Stimulated activated naive B cell treated with anti-CD40 and anti-IgM and Interleukin-4, amounts not matched to agents 10 μg/mL and 1 μg/mL and 100 μg/mL, for 72 hours (primary cell): ENCODE measurements around the gene HOXD10.
A peak's percentile ranks its signal among the peaks of the same experiment; 100 is the strongest.

ENCODE experiments used
- ATAC-seq, 2 donors: fragments of 150-1000 bp; cut with Tn5 transposase; replicated peaks; 2 replicates each; pipeline ENCODE4 v1.10.0; 2021; ENCODE audit warnings: moderate library complexity in 1 of 2
- DNase-seq: peaks from one replicate; pipeline ENCODE4 v3.0.0; 2021
- H3K27ac Mint-ChIP-seq: one replicate; pipeline ENCODE4 v1.8.0; 2022; ENCODE audit warnings: mild to moderate bottlenecking, mixed read lengths
- H3K27me3 Mint-ChIP-seq, 2 donors: one replicate each; pipeline ENCODE4 v1.8.0; 2022; ENCODE audit warnings: mixed read lengths in 2 of 2
- H3K36me3 Mint-ChIP-seq, 2 donors: one replicate each; pipeline ENCODE4 v1.8.0; 2022; ENCODE audit warnings: mixed read lengths in 2 of 2, mild to moderate bottlenecking in 1 of 2
- H3K4me1 Mint-ChIP-seq, 2 donors: one replicate each; pipeline ENCODE4 v1.8.0; 2022; ENCODE audit warnings: mixed read lengths in 2 of 2, mild to moderate bottlenecking in 1 of 2
- H3K4me3 Mint-ChIP-seq, 2 donors: one replicate each; pipeline ENCODE4 v1.8.0; 2022; ENCODE audit warnings: mild to moderate bottlenecking in 2 of 2, mixed read lengths in 2 of 2, moderate library complexity in 1 of 2
- H3K9me3 Mint-ChIP-seq, 2 donors: one replicate each; pipeline ENCODE4 v1.8.0; 2022; ENCODE audit warnings: mixed read lengths in 2 of 2, mild to moderate bottlenecking in 1 of 2

The HOXD10 gene

GRCh38 chr2:176152350-176153181 is 36.0 kb downstream of the HOXD10 start:
- H3K4me3 Mint-ChIP-seq, result no peak overlapping the region
- no peak overlapping the region for H3K27ac Mint-ChIP-seq
- ATAC-seq (no peak), DNase-seq (no peak)
- H3K9me3 Mint-ChIP-seq, result peaks cover 0 to 3% of the 10 kb centered on the region in 2 donors
- H3K27me3 Mint-ChIP-seq, result peaks cover 68 to 97% of the 10 kb centered on the region in 2 donors
- H3K4me1 Mint-ChIP-seq, result peaks cover 6 to 15% of the 10 kb centered on the region in 2 donors
- H3K36me3 Mint-ChIP-seq, result peaks cover 0 to 7% of the 10 kb centered on the region in 2 donors

- no peak for ATAC-seq
- Mint-ChIP-seq H3K4me3 (no peak overlapping the region), H3K36me3 (peaks cover 0 to 8% of the 10 kb centered on the region in 2 donors), H3K9me3 (peaks cover 0 to 4% of the 10 kb centered on the region in 2 donors), H3K27ac (no peak overlapping the region), H3K4me1 (peaks cover 8 to 17% of the 10 kb centered on the region in 2 donors), H3K27me3 (peaks cover 58 to 92% of the 10 kb centered on the region in 2 donors)
- no peak for DNase-seq
Observed at GRCh38 chr2:176154576-176155252, 38.1 kb downstream of the HOXD10 start.

- H3K27me3 Mint-ChIP-seq, result peaks cover 53 to 92% of the 10 kb centered on the region in 2 donors
Observed at GRCh38 chr2:176155356-176156044, 38.9 kb downstream of the HOXD10 start.

GRCh38 chr2:176156301-176156806 is 39.8 kb downstream of the HOXD10 start:
- Mint-ChIP-seq H3K27ac (peak overlapping the region; percentile 42), H3K9me3 (peaks cover 0 to 7% of the 10 kb centered on the region in 2 donors), H3K27me3 (peaks cover 53 to 92% of the 10 kb centered on the region in 2 donors), H3K4me3 (no peak overlapping the region), H3K4me1 (peaks cover 7 to 8% of the 10 kb centered on the region in 2 donors), H3K36me3 (peaks cover 0 to 4% of the 10 kb centered on the region in 2 donors)
- DNase-seq (no peak), ATAC-seq (no peak)

More at GRCh38 chr2:176155356-176156044, 38.9 kb downstream of the HOXD10 start:
- H3K4me3 Mint-ChIP-seq, result no peak overlapping the region
- ATAC-seq (no peak), DNase-seq (no peak)
- peaks cover 5 to 13% of the 10 kb centered on the region in 2 donors for H3K4me1 Mint-ChIP-seq
- H3K36me3 Mint-ChIP-seq, result peaks cover 0 to 5% of the 10 kb centered on the region in 2 donors
- no peak overlapping the region for H3K27ac Mint-ChIP-seq
- H3K9me3 Mint-ChIP-seq, result peaks cover 0 to 4% of the 10 kb centered on the region in 2 donors

GRCh38 chr2:176156807-176157498 is 40.4 kb downstream of the HOXD10 start, which contains the start of gene HOXD3:
HOXD3 (plus strand) TSS chr2:176157307; CDS start chr2:176169115, 11,808 bp downstream.
- H3K4me1 Mint-ChIP-seq, result peaks cover 6 to 7% of the 10 kb centered on the region in 2 donors
- H3K27me3 Mint-ChIP-seq, result peaks cover 56 to 92% of the 10 kb centered on the region in 2 donors
- peak within 1 kb of the TSS; percentile 1 to 71 for H3K4me3 Mint-ChIP-seq
- DNase-seq (no peak), ATAC-seq (no peak)
- H3K27ac Mint-ChIP-seq, result peak within 1 kb of the TSS; percentile 84
- H3K9me3 Mint-ChIP-seq, result peaks cover 0 to 7% of the 10 kb centered on the region in 2 donors
- peaks cover 0 to 4% of the 10 kb centered on the region in 2 donors for H3K36me3 Mint-ChIP-seq

- DNase-seq (no peak), ATAC-seq (no peak)
- peaks cover 0 to 7% of the 10 kb centered on the region in 2 donors for H3K9me3 Mint-ChIP-seq
- peaks cover 60 to 90% of the 10 kb centered on the region in 2 donors for H3K27me3 Mint-ChIP-seq
- H3K4me3 Mint-ChIP-seq, result peak overlapping the region; percentile 1 to 71
- peaks cover 0 to 4% of the 10 kb centered on the region in 2 donors for H3K36me3 Mint-ChIP-seq
- H3K4me1 Mint-ChIP-seq, result peaks cover 6 to 7% of the 10 kb centered on the region in 2 donors
- H3K27ac Mint-ChIP-seq, result peak overlapping the region; percentile 84
Observed at GRCh38 chr2:176157499-176158185, 41.1 kb downstream of the HOXD10 start.

GRCh38 chr2:176158186-176158591 is 41.6 kb downstream of the HOXD10 start:
- no peak for ATAC-seq
- Mint-ChIP-seq H3K4me1 (peaks cover 6 to 8% of the 10 kb centered on the region in 2 donors), H3K36me3 (peaks cover 0 to 4% of the 10 kb centered on the region in 2 donors), H3K27ac (peak overlapping the region; percentile 85), H3K27me3 (peaks cover 61 to 89% of the 10 kb centered on the region in 2 donors), H3K4me3 (peak overlapping the region in 1 of 2 donors; percentile 23), H3K9me3 (peaks cover 0 to 7% of the 10 kb centered on the region in 2 donors)
- DNase-seq, result no peak

GRCh38 chr2:176158855-176159662 is 42.5 kb downstream of the HOXD10 start:
- ATAC-seq, result no peak
- Mint-ChIP-seq H3K27ac (peak overlapping the region; percentile 80), H3K4me3 (no peak overlapping the region), H3K4me1 (peaks cover 6 to 9% of the 10 kb centered on the region in 2 donors), H3K27me3 (peaks cover 69 to 91% of the 10 kb centered on the region in 2 donors), H3K36me3 (peaks cover 0 to 9% of the 10 kb centered on the region in 2 donors), H3K9me3 (peaks cover 5 to 8% of the 10 kb centered on the region in 2 donors)
- DNase-seq, result no peak

- H3K27ac Mint-ChIP-seq, result peak overlapping the region; percentile 80
- H3K27me3 Mint-ChIP-seq, result peaks cover 67 to 91% of the 10 kb centered on the region in 2 donors
- no peak for DNase-seq
- peaks cover 7 to 10% of the 10 kb centered on the region in 2 donors for H3K9me3 Mint-ChIP-seq
- peaks cover 0 to 12% of the 10 kb centered on the region in 2 donors for H3K36me3 Mint-ChIP-seq
- no peak for ATAC-seq
- H3K4me3 Mint-ChIP-seq, result peak overlapping the region in 1 of 2 donors; percentile 28
- peaks cover 6 to 9% of the 10 kb centered on the region in 2 donors for H3K4me1 Mint-ChIP-seq
Observed at GRCh38 chr2:176159663-176160250, 43.2 kb downstream of the HOXD10 start.

GRCh38 chr2:176160251-176160985 is 43.8 kb downstream of the HOXD10 start:
- ATAC-seq (no peak), DNase-seq (no peak)
- peaks cover 7 to 10% of the 10 kb centered on the region in 2 donors for H3K9me3 Mint-ChIP-seq
- H3K4me1 Mint-ChIP-seq, result peaks cover 6 to 9% of the 10 kb centered on the region in 2 donors
- H3K27ac Mint-ChIP-seq, result peak overlapping the region; percentile 71
- peaks cover 0 to 12% of the 10 kb centered on the region in 2 donors for H3K36me3 Mint-ChIP-seq
- peaks cover 64 to 91% of the 10 kb centered on the region in 2 donors for H3K27me3 Mint-ChIP-seq
- no peak overlapping the region for H3K4me3 Mint-ChIP-seq

GRCh38 chr2:176160986-176161824 is 44.6 kb downstream of the HOXD10 start:
- ATAC-seq, result no peak
- H3K9me3 Mint-ChIP-seq, result peaks cover 7 to 10% of the 10 kb centered on the region in 2 donors
- no peak overlapping the region for H3K4me3 Mint-ChIP-seq
- peaks cover 0 to 12% of the 10 kb centered on the region in 2 donors for H3K36me3 Mint-ChIP-seq
- H3K27me3 Mint-ChIP-seq, result peaks cover 68 to 91% of the 10 kb centered on the region in 2 donors
- DNase-seq, result no peak
- H3K4me1 Mint-ChIP-seq, result peaks cover 6 to 9% of the 10 kb centered on the region in 2 donors
- H3K27ac Mint-ChIP-seq, result peak overlapping the region; percentile 71
